Large intestine (tissue), 3 donors: ENCODE measurements around the gene IFT52. TPM values are rescaled to one million over a fixed set of nuclear protein-coding genes. Genes with fewer than 3 reads are reported as not detected.
"Not testable (repeated sequence)": the region's sequence is repeated elsewhere in the genome, so short reads cannot be mapped to it uniquely, and the experiment has no call there.

Experiments used
- DNase-seq, 2 donors: peaks; one replicate each; pipeline versions ENCODE4 v3.0.0 to v3.0.0-alpha.2; 2013
- H3K27ac ChIP-seq: one replicate; pipeline ENCODE4 v1.5.1; 2013; ENCODE audit warnings: low read length
- H3K27me3 ChIP-seq: 2 replicates; pipeline ENCODE4 v1.6.1; 2013; ENCODE audit warnings: low read length; ENCODE audit not compliant: control insufficient read depth, insufficient read depth
- H3K36me3 ChIP-seq: 2 replicates; pipeline ENCODE4 v1.6.1; 2013; ENCODE audit warnings: low read length; ENCODE audit not compliant: control insufficient read depth, insufficient read depth
- H3K4me1 ChIP-seq: one replicate; pipeline ENCODE4 v1.6.1; 2013; ENCODE audit warnings: low read length; ENCODE audit not compliant: control insufficient read depth, insufficient read depth
- H3K4me3 ChIP-seq: one replicate; pipeline ENCODE4 v1.5.1; 2013; ENCODE audit warnings: low read length
- H3K9me3 ChIP-seq: one replicate; pipeline ENCODE4 v1.6.1; 2013; ENCODE audit warnings: mild to moderate bottlenecking, low read depth, low read length, moderate library complexity; ENCODE audit not compliant: control insufficient read depth
- WGBS: methylation state at CpG from one replicate; pipeline ENCODE4 v1.1.5; 2013; ENCODE audit warnings: low lambda C conversion rate; ENCODE audit not compliant: insufficient coverage; 5-methylcytosine and 5-hydroxymethylcytosine counted together
- polyA plus RNA-seq: library from polyadenylated mRNA; unstranded; fragments of 120-200 nt; gene quantifications from one replicate; pipeline ENCODE4 v1.2.1, GENCODE V29; 2013

IFT52 gene
- polyA plus RNA-seq, 1 donor: 52.9 TPM

DNA sequence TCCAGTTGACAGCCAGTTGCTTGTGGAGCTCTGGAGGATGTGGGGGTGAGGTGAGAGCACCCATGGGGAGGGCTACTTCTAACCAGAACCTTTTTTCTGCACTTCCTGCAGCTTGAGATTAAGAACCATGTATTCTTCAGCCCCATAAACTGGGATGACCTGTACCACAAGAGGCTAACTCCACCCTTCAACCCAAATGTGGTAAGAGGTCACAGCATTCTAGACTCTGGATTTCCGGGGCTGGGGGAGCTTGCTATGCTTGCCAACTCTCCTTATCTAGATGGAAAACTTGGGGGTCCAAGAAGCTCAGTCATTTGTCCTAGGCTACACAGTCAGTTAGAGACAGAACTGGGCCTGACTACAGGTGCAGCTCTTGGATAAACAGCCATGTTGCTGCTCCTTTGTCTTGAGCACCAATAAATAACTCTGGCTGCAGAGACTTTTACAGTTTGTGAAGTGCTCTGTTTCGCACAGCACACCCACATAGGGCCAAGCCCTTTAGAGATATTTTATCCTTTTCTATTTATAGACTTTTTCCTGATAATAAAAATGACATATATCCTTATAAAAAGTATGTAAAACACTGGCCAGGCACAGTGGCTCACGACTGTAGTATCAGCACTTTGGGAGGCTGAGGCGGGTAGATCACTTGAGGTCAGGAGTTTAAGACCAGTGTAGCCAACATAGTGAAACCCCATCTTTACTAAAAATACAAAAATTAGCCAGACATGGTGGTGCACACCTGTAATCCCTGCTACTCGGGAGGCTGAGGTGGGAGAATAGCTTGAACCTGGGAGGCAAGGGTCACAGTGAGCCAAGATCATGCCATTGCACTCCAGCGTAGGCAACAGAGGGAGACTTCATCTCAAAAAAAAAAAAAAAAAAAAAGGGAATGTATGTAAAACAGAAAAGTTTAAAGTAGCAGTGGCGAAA, 10.6 kb upstream of the IFT52 start:
- no peaks in the 10 kb centered on the region for H3K9me3 ChIP-seq
- peaks cover 33% of the 10 kb centered on the region for H3K36me3 ChIP-seq
- no peak overlapping the region for H3K4me3 ChIP-seq
- no peak for DNase-seq
- peaks cover 4% of the 10 kb centered on the region for H3K4me1 ChIP-seq
- H3K27me3 ChIP-seq: no peaks in the 10 kb centered on the region
- WGBS: 100% methylated on average over 2 of the region's 7 CpGs
- no peak overlapping the region for H3K27ac ChIP-seq

DNA sequence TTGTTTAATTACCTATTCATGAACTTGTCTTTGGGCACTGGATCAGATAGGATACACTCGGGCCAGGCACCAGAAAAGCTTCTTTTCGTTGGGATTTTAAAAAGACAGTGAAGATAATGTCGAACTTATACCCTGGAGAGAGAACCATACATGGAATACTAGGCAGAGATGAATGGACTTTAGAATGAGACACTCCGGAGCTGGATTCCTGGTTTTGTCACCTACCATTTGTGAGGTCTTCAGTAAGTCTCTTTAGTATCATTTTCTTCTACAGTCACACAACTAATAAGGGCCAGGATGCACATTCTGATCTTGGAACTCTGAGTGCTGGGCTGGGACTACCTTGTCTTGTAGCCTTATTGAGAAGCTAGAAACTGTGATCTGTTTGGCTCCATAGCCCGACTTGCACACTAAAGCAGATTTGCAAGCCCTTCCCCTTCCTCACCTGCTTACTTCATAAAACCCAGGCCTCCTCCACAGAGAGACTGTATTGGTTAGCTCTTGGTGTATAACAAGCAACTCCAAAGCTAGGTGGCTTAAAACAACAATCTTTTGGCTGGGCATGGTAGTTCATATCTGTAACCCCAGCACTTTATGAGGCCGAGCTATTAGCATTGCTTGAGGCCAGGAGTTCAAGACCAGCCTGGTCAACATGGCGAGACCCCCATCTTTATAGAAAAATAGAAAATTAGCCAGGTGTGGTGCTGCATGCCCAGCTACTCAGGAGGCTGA, 7.4 kb upstream of the IFT52 start:
- Histone ChIP-seq H3K4me3 (no peak overlapping the region), H3K36me3 (peaks cover 18% of the 10 kb centered on the region), H3K27me3 (no peaks in the 10 kb centered on the region), H3K9me3 (no peaks in the 10 kb centered on the region), H3K4me1 (peaks cover 7% of the 10 kb centered on the region), H3K27ac (peak overlapping the region; percentile 80)
- no peak for DNase-seq
- no CpG with 5 or more reads among the region's 7 CpGs for WGBS

DNA sequence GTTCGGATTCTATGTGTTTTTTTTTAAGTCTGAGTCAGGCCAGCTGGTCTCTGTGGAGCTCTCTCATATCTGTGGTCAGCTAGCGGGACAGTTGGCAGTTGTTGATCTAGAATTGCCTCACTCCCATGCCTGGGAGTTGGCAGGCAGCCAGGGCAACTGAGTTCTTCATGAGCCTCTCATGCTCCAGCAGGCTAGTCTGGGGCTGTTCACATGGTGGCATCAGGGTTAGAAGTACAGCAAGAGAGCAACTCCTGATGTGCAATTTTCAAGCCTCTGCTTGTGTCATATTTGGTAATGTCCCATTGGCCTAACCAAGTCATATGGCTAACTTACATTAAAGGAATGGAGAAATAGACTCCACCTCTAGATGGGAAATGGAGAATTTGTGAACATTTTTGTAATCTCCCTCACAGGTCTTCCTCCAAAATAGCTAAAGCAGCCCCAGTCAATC, 6.7 kb upstream of the IFT52 start:
- no peaks in the 10 kb centered on the region for H3K9me3 ChIP-seq
- WGBS: 100% methylated on average over 1 of the region's 2 CpGs
- peak; percentile 65 to 73 for DNase-seq
- no peak overlapping the region for H3K4me3 ChIP-seq
- H3K27ac ChIP-seq: peak overlapping the region; percentile 80
- H3K4me1 ChIP-seq: peaks cover 7% of the 10 kb centered on the region
- no peaks in the 10 kb centered on the region for H3K27me3 ChIP-seq
- H3K36me3 ChIP-seq: peaks cover 15% of the 10 kb centered on the region

DNA sequence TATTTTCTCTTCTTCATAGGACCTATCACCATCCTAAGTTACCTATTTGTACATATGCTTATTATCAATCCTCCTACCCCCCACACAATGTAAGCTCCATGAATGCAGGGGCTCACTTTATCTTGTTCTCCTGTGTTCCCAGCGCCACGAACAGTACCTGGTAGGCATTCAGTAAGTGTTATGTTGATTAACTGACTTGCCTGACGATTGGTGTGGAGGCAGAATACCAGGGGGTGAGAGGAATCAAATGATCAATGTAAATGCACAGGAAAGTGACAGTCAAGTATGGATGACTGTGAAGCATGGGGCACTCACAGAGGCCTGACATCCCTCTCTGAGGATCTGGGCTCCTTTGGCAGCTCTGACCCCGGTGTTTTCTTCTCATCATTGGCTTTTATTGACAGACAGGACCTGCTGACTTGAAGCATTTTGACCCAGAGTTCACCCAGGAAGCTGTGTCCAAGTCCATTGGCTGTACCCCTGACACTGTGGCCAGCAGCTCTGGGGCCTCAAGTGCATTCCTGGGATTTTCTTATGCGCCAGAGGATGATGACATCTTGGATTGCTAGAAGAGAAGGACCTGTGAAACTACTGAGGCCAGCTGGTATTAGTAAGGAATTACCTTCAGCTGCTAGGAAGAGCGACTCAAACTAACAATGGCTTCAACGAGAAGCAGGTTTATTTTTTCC, 6.1 kb upstream of the IFT52 start:
- WGBS: 60% methylated on average over 1 of the region's 7 CpGs
- peak; percentile 80 to 81 for DNase-seq

DNA sequence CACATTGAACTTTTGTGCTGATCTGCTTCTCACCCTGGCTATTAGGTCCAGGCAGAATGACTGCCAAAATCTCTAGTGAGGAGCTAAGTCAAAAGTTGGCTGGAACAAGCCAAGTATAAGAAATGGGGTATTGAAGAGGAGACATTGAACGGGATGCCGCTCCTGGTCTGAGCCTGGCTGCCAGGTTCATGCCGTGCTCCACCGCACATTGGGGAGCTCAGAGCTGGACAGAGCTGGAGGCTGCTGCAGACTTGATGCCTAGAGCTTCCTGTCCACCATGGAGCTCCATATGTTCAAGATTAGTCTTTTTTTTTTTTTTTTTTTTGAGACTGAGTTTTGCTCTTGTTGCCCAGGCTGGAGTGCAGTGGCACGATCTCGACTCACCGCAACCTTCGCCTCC, 4.1 kb upstream of the IFT52 start:
- peaks cover 3% of the 10 kb centered on the region for H3K36me3 ChIP-seq
- H3K27me3 ChIP-seq: no peaks in the 10 kb centered on the region
- H3K27ac ChIP-seq: no peak overlapping the region
- H3K4me1 ChIP-seq: peaks cover 11% of the 10 kb centered on the region
- no CpG with 5 or more reads among the region's 8 CpGs for WGBS
- no peak for DNase-seq
- no peak overlapping the region for H3K4me3 ChIP-seq
- no peaks in the 10 kb centered on the region for H3K9me3 ChIP-seq

More for the DNA sequence above, 6.1 kb upstream of the IFT52 start:
- Histone ChIP-seq H3K27me3 (no peaks in the 10 kb centered on the region), H3K4me1 (peaks cover 7% of the 10 kb centered on the region), H3K9me3 (no peaks in the 10 kb centered on the region), H3K27ac (peak overlapping the region; percentile 80), H3K36me3 (peaks cover 12% of the 10 kb centered on the region), H3K4me3 (no peak overlapping the region)

DNA sequence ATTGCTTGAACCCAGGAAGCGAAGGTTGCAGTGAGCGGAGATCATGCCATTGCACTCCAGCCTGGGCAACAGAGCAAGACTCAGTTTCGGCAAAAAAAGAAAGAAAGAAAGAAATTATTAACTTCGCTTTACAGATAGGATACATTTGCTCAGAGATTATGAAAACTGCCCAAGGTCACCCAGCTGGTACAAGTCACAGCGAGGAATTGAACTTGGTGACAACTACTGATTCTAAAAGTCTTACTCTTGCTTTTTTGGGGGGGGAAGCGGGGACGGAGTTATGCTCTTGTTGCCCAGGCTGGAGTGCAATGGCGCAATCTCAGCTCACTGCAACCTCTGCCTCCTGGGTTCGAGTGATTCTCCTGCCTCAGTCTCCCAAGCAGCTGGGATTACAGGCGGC, 2.2 kb upstream of the IFT52 start:
- peaks cover 14% of the 10 kb centered on the region for H3K4me1 ChIP-seq
- H3K36me3 ChIP-seq, H3K27me3 ChIP-seq, DNase-seq, H3K4me3 ChIP-seq, H3K9me3 ChIP-seq, H3K27ac ChIP-seq: not testable (repeated sequence)
- no CpG with 5 or more reads among the region's 10 CpGs for WGBS

DNA sequence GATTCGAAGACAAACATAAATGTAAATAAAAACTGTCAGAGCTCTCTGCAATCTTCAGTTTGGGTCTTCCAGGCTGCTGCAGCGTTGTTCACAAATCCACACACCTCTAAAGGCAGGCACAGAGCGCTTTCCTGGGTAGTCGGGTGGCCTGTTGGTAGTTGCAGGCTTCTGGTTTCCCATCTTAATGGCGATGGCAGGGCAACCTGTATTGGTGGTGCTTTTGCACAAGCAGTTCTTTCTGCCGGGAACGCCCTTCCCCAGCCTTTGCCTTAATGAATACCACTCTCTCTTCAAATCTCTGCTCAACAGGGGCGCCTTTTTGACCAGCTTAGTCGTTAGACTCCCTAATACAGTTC, 723 bp upstream of the IFT52 start:
- no peak for DNase-seq
- Histone ChIP-seq H3K4me3 (peak overlapping the region; percentile 78), H3K27ac (peak overlapping the region; percentile 75), H3K4me1 (peaks cover 14% of the 10 kb centered on the region), H3K36me3 (peaks cover 2% of the 10 kb centered on the region), H3K27me3 (no peaks in the 10 kb centered on the region), H3K9me3 (no peaks in the 10 kb centered on the region)
- WGBS: no CpG with 5 or more reads among the region's 9 CpGs

DNA sequence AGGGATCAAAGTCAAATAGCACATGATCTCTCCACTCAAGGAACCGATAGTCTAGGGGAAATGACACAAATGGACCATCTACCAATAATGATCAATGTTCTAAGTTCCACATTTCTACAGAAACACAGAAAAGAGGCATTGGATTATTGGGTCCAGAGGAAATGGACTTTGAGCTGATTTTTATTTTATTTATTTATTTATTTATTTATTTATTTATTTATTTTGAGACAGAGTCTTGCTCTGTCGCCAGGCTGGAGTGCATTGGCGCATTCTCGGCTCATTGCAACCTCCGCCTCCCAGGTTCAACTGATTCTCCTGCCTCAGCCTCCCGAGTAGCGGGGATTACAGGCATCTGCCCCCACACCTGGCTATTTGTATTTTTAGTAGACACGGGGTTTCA, 11.2 kb downstream of the IFT52 start:
- WGBS: no CpG with 5 or more reads among the region's 8 CpGs

DNA sequence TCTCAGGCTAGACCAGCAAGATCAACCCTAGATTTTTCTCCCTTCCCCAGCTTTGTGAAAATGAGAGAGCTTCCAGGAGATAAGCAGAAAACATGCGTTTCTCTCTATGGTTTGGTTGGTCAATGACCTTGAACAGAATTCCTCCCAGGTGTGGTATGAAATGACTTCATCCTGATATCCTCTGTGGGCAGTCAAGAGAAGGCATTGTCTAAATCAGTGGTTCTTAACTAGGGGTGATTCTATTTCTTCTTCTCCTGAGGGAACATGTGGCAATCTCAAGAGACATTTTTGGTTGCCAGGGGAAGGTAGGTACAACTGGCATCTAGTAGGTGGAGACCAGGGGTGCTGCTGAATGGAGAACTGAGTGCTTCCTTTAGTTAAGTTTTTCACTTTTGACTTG, 12.4 kb downstream of the IFT52 start:
- DNase-seq: no peak
- no CpG with 5 or more reads among the region's 1 CpG for WGBS
- H3K9me3 ChIP-seq: peaks cover 7% of the 10 kb centered on the region
- H3K27ac ChIP-seq: no peak overlapping the region
- no peaks in the 10 kb centered on the region for H3K4me1 ChIP-seq
- H3K27me3 ChIP-seq: no peaks in the 10 kb centered on the region
- H3K36me3 ChIP-seq: peaks cover 28% of the 10 kb centered on the region
- H3K4me3 ChIP-seq: no peak overlapping the region

More for the DNA sequence above, 11.2 kb downstream of the IFT52 start:
- H3K27me3 ChIP-seq, H3K27ac ChIP-seq, H3K4me3 ChIP-seq, H3K4me1 ChIP-seq, DNase-seq, H3K9me3 ChIP-seq: not testable (repeated sequence)
- peaks cover 35% of the 10 kb centered on the region for H3K36me3 ChIP-seq

DNA sequence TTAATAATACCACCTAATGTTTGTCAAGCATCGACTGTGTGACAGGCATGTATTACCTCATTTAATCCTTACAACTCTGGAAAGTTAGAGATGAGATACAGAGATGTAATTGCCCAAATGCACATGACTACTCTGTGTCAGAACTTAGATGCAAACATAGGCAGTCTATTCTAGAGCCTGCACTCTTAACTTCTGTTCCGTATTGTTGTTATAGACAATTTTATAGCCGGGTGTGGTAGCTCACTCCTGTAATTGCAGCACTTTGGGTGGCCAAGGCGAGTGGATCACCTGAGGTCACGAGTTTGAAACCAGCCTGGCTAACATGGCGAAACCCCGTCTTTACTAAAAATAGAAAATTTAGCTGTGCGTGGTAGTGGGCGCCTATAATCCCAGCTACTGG, 15.0 kb downstream of the IFT52 start:
- H3K27ac ChIP-seq: no peak overlapping the region
- H3K36me3 ChIP-seq: peaks cover 22% of the 10 kb centered on the region
- WGBS: 100% methylated on average over 1 of the region's 9 CpGs
- no peak for DNase-seq
- H3K27me3 ChIP-seq: no peaks in the 10 kb centered on the region
- H3K9me3 ChIP-seq: peaks cover 7% of the 10 kb centered on the region
- H3K4me3 ChIP-seq: no peak overlapping the region
- H3K4me1 ChIP-seq: no peaks in the 10 kb centered on the region
